K562 (cell line): ENCODE data around the gene RDH8. TPM values are rescaled to one million over a fixed set of nuclear protein-coding genes. Genes with fewer than 3 reads are reported as not detected.

Experiments used
- ATAC-seq: fragments of 200-7000 bp; cut with Tn5 transposase; 3 replicates; pipeline ENCODE4 v1.9.1; 2020; ENCODE audit warnings: moderate library complexity
- BruUV-seq: library from RNA; stranded (reverse); fragments of 400-500 nt; replicated peaks from 2 replicates; lab custom pipeline; 2021; lab: Mats Ljungman, UMichigan
- CTCF ChIA-PET: fragments of 300-600 bp; formaldehyde crosslinking; extraction: SDS; loops from one replicate; lab custom pipeline; 2021; ENCODE audit warnings: low intra/inter-chr PET ratio; lab: Yijun Ruan, JAX
- POLR2A ChIA-PET: fragments of 300-600, 350-650 bp; sonication (Branson Sonifier 250); formaldehyde crosslinking; extraction: SDS; loops from one replicate; lab custom pipeline; 2021; ENCODE audit warnings: antibody characterized with exemption, inconsistent platforms; lab: Yijun Ruan, JAX
- DNase-seq, 4 experiments: peaks; one replicate each; pipeline versions ENCODE4 v3.0.0 to v3.0.0-alpha.2; 2011 to 2018; ENCODE audit warnings: low spot score in 3 of 4, mixed read lengths in 3 of 4; ENCODE audit errors: extremely low read depth in 1 of 4
- FAIRE-seq: peaks from 2 replicates; lab custom pipeline; 2011; peaks lifted over from hg19 to GRCh38; lab: Jason Lieb, UNC
- H2AFZ ChIP-seq: 2 replicates; pipeline ENCODE4 v1.6.0; 2011; ENCODE audit warnings: low read depth, low read length, control low read depth, inconsistent platforms
- H3K27ac ChIP-seq: fragments of 200-600 bp; 3 replicates; pipeline ENCODE4 v1.8.0; 2011; ENCODE audit warnings: low read depth, mild to moderate bottlenecking, control low read depth, inconsistent platforms, low read length, moderate library complexity, mixed read lengths; ENCODE audit errors: extremely low read depth
- H3K27me3 ChIP-seq, 2 experiments: fragments of 300-600 bp in 1 of 2; 2 replicates in 1 of 2; 3 replicates in 1 of 2; pipeline versions ENCODE4 v1.6.0 to v1.8.0; 2011; ENCODE audit warnings: inconsistent platforms in 2 of 2, low read length in 2 of 2, mild to moderate bottlenecking in 1 of 2, mixed read lengths in 1 of 2, moderate library complexity in 1 of 2; ENCODE audit not compliant: control insufficient read depth in 2 of 2, insufficient read depth in 2 of 2
- H3K36me3 ChIP-seq: fragments of 300-600 bp; 3 replicates; pipeline ENCODE4 v1.8.0; 2011; ENCODE audit warnings: mild to moderate bottlenecking, low read length, inconsistent platforms; ENCODE audit not compliant: control insufficient read depth, insufficient read depth
- H3K4me1 ChIP-seq, 2 experiments: fragments of 200-600 bp in 1 of 2; replicated peaks in 1 of 2; 2 replicates in 1 of 2; 3 replicates in 1 of 2; pipeline versions ENCODE4 v1.5.1 to v1.8.0; 2011; ENCODE audit warnings: inconsistent platforms in 2 of 2, low read length in 2 of 2, mild to moderate bottlenecking in 1 of 2, mixed read lengths in 1 of 2, moderate library complexity in 1 of 2; ENCODE audit not compliant: control insufficient read depth in 2 of 2, insufficient read depth in 2 of 2
- H3K4me2 ChIP-seq: 2 replicates; pipeline ENCODE4 v1.6.1; 2011; ENCODE audit warnings: low read length, control low read depth, inconsistent platforms, mixed read lengths; ENCODE audit not compliant: insufficient read depth
- H3K4me3 ChIP-seq: fragments of 200-600 bp; sonication (generic), shearing (Covaris generic); 2 replicates; pipeline ENCODE4 v1.5.1; 2016; ENCODE audit warnings: control low read depth, inconsistent platforms
- H3K79me2 ChIP-seq: fragments of 200-600 bp; 3 replicates; pipeline ENCODE4 v1.8.0; 2011; ENCODE audit warnings: low read length, inconsistent platforms; ENCODE audit not compliant: control insufficient read depth, insufficient read depth
- H3K9ac ChIP-seq, 2 experiments: 2 replicates each; pipeline versions ENCODE4 v1.6.0 to v1.6.1; 2011; ENCODE audit warnings: low read depth in 2 of 2, low read length in 2 of 2, control low read depth in 1 of 2, inconsistent platforms in 1 of 2, mild to moderate bottlenecking in 1 of 2, mixed read lengths in 1 of 2; ENCODE audit not compliant: insufficient read depth in 1 of 2
- H3K9me1 ChIP-seq: one replicate; pipeline ENCODE4 v1.6.0; 2011; ENCODE audit warnings: inconsistent platforms, mild to moderate bottlenecking, low read length, moderate library complexity; ENCODE audit not compliant: control insufficient read depth, insufficient read depth
- H3K9me3 ChIP-seq: replicated peaks from 2 replicates; pipeline ENCODE4 v1.5.1; 2011; ENCODE audit warnings: low read depth, low read length, inconsistent platforms; ENCODE audit not compliant: control insufficient read depth, insufficient read depth
- H4K20me1 ChIP-seq: replicated peaks from 2 replicates; pipeline ENCODE4 v1.6.1; 2011; ENCODE audit warnings: low read length, inconsistent platforms, mixed read lengths; ENCODE audit not compliant: control insufficient read depth, insufficient read depth
- ETV1 ChIP-seq: fragments of 450-650 bp; conservative IDR thresholded peaks from 2 replicates; pipeline ENCODE4 v1.6.1; 2016; ENCODE audit warnings: missing genetic modification characterization, control low read depth, low read depth, missing compliant biosample characterization
- ZNF444 ChIP-seq: fragments of 250-450 bp; sonication (Bioruptor Pico); IDR thresholded peaks from 2 replicates; pipeline ENCODE4 v1.4.0; 2020; ENCODE audit warnings: mild to moderate bottlenecking, moderate library complexity
- WGBS: fragments of 100-300 bp; shearing (Covaris generic); methylation state at CpG from one replicate; pipeline ENCODE4 v1.1.6; 2016; ENCODE audit warnings: low coverage, mixed read lengths; ENCODE audit not compliant: insufficient coverage; ENCODE audit errors: missing lambda C conversion rate; 5-methylcytosine and 5-hydroxymethylcytosine counted together
- in situ Hi-C: fragments of 300-500 bp; cut with MboI; formaldehyde crosslinking; loops from 4 replicates; pipeline ENCODE4 v1.15.0; 2018; ENCODE audit warnings: inconsistent platforms, mixed read lengths
- intact Hi-C: fragments of 100-400 bp; cut with micrococcal nuclease; formaldehyde crosslinking; loops from 2 replicates; pipeline ENCODE4 v1.14.2; 2022
- polyA plus RNA-seq, 8 experiments: library from polyadenylated mRNA; depleted of rRNA in 4 of 8; stranded (reverse) in 5 of 8; unstranded in 3 of 8; fragments of >200 nt; fragmentation: Nextera tagmentation in 2 of 8; fragmentation: Illumina TruSeq in 1 of 8; extraction: Ambion mirVana in 2 of 8; extraction: Trizol in 1 of 8; gene quantifications; 2 replicates each; pipeline versions ENCODE4 v1.2.1 to v1.2.3, GENCODE V29; 2011 to 2014; ENCODE audit warnings: inconsistent platforms in 1 of 8, missing spikeins in 1 of 8
- total RNA-seq, 7 experiments: library from RNA; depleted of rRNA in 6 of 7; stranded (reverse); fragments of >200 nt in 6 of 7; fragmentation: Illumina TruSeq in 2 of 7; extraction: Trizol in 2 of 7; gene quantifications; 2 replicates each; pipeline versions ENCODE4 v1.2.1 to v1.2.3, GENCODE V29; 2011 to 2021; ENCODE audit warnings: low replicate concordance in 1 of 7
- TF ChIP-seq, protein P1 (sequence below): IDR thresholded peaks from 2 replicates; pipeline ENCODE4 v1.6.1; 2016; ENCODE audit warnings: missing genetic modification characterization, missing compliant biosample characterization
- TF ChIP-seq, protein P2 (sequence below): fragments of 250-450 bp; sonication (Bioruptor Pico); IDR thresholded peaks from 2 replicates; pipeline ENCODE4 v1.5.0; 2021

RDH8 gene
- total and polyA plus RNA-seq, 9 of the 15 experiments (the other 6 are each of a cell fraction or from before 2014, with no cell fraction given) = not detected

DNA sequence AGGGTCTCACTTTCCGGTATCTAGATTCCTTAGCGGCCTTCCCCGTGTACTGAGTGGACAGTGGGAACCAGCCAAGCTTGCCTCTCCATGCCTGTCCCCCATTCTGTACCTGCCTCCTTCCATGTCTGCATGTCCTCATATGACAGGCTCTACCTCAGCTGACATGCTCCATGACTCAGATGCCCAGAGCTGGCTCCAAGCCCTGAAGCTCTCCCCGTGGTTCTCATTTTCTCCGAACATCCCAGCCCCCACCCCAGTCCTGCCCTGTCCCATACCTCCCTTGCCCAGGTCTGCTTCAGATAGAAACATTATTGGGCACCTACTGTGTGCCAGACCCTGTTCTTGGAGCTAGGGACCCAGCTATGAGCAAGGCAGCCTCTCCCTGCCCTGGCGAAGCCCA, 55.8 kb downstream of the RDH8 start:
- Histone ChIP-seq H3K4me2 (no peak overlapping the region), H3K27me3 (peaks cover 14 to 59% of the 10 kb centered on the region in 2 experiments; a peak in 4 of 5 replicates), H3K27ac (no peak overlapping the region), H3K9ac (no peak overlapping the region), H3K4me1 (peaks cover 0 to 9% of the 10 kb centered on the region in 2 experiments; a peak in 1 of 5 replicates), H3K9me3 (peaks cover under 1% of the 10 kb centered on the region; the same call in 1 of the 2 replicates), H3K9me1 (no peaks in the 10 kb centered on the region), H2AFZ (no peak overlapping the region), H3K4me3 (no peak overlapping the region), H4K20me1 (no peaks in the 10 kb centered on the region), H3K79me2 (no peaks in the 10 kb centered on the region), H3K36me3 (no peaks in the 10 kb centered on the region)
- ChIA-PET CTCF (no interaction called here), POLR2A (no interaction called here)
- TF ChIP-seq, protein P1, sequence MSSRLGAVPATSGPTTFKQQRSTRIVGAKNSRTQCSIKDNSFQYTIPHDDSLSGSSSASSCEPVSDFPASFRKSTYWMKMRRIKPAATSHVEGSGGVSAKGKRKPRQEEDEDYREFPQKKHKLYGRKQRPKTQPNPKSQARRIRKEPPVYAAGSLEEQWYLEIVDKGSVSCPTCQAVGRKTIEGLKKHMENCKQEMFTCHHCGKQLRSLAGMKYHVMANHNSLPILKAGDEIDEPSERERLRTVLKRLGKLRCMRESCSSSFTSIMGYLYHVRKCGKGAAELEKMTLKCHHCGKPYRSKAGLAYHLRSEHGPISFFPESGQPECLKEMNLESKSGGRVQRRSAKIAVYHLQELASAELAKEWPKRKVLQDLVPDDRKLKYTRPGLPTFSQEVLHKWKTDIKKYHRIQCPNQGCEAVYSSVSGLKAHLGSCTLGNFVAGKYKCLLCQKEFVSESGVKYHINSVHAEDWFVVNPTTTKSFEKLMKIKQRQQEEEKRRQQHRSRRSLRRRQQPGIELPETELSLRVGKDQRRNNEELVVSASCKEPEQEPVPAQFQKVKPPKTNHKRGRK (tag) = no peak
- TF ChIP-seq ZNF444 (CRISPR knock-in tag) (no peak), ETV1 (tag) (no peak)
- TF ChIP-seq, protein P2, sequence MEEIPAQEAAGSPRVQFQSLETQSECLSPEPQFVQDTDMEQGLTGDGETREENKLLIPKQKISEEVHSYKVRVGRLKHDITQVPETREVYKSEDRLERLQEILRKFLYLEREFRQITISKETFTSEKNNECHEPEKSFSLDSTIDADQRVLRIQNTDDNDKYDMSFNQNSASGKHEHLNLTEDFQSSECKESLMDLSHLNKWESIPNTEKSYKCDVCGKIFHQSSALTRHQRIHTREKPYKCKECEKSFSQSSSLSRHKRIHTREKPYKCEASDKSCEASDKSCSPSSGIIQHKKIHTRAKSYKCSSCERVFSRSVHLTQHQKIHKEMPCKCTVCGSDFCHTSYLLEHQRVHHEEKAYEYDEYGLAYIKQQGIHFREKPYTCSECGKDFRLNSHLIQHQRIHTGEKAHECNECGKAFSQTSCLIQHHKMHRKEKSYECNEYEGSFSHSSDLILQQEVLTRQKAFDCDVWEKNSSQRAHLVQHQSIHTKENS (CRISPR knock-in tag) = no peak
- ATAC-seq (no peak), FAIRE-seq (no peak), DNase-seq (peak in 1 of 4 experiments; percentile 4)
- intact Hi-C loops = no loop called here
- BruUV-seq = no TSS peak
- in situ Hi-C loops = no loop called here
- WGBS = 0% methylated on average over 6 of the region's 6 CpGs
